ENCODE measurements around the gene UACA. TPM values are rescaled to one million over a fixed set of nuclear protein-coding genes. Genes with fewer than 3 reads are reported as not detected.
"Not testable (repeated sequence)": the region's sequence is repeated elsewhere in the genome, so short reads cannot be mapped to it uniquely, and the experiment has no call there.

The UACA gene
- total RNA-seq, 2 experiments from 2014 or later: 3.9 to 5.3 TPM

- H3K36me3 Mint-ChIP-seq (ENCODE audit: low read depth); H3K27ac Mint-ChIP-seq; H3K27me3 Mint-ChIP-seq (ENCODE audit: low read depth); DNase-seq; H3K4me3 Mint-ChIP-seq; H3K9me3 Mint-ChIP-seq; CTCF ChIA-PET; H3K4me1 Mint-ChIP-seq (ENCODE audit: low read depth); intact Hi-C loops (cut with micrococcal nuclease): not testable (repeated sequence)
Observed at GRCh38 chr15:70663069-70663468, 100.3 kb downstream of the UACA start.

GRCh38 chr15:70659662-70660061 lies 103.7 kb downstream of the UACA start:
- H3K9me3 Mint-ChIP-seq: no peaks in the 10 kb centered on the region
- intact Hi-C loops (cut with micrococcal nuclease): no loop called here
- CTCF ChIA-PET: no interaction called here
- no peak overlapping the region for H3K27ac Mint-ChIP-seq
- peaks cover 4% of the 10 kb centered on the region for H3K4me1 Mint-ChIP-seq (ENCODE audit: low read depth)
- no peak for DNase-seq
- no peaks in the 10 kb centered on the region for H3K36me3 Mint-ChIP-seq (ENCODE audit: low read depth)
- H3K4me3 Mint-ChIP-seq: no peak overlapping the region
- H3K27me3 Mint-ChIP-seq (ENCODE audit: low read depth): no peaks in the 10 kb centered on the region

GRCh38 chr15:70658641-70659040 lies 104.7 kb downstream of the UACA start:
- CTCF ChIA-PET: interaction anchor here (0.6 to 0.7 kb wide), 2 partner anchors 167 to 183 kb away, joined by 3 to 4 read pairs; no protein-coding TSS in a partner anchor
- H3K4me3 Mint-ChIP-seq: no peak overlapping the region
- peaks cover 4% of the 10 kb centered on the region for H3K4me1 Mint-ChIP-seq (ENCODE audit: low read depth)
- H3K27me3 Mint-ChIP-seq (ENCODE audit: low read depth): no peaks in the 10 kb centered on the region
- H3K36me3 Mint-ChIP-seq (ENCODE audit: low read depth): no peaks in the 10 kb centered on the region
- H3K27ac Mint-ChIP-seq: no peak overlapping the region
- intact Hi-C loops (cut with micrococcal nuclease): no loop called here
- no peaks in the 10 kb centered on the region for H3K9me3 Mint-ChIP-seq
- no peak for DNase-seq

GRCh38 chr15:70653426-70653825 lies 109.9 kb downstream of the UACA start:
- CTCF ChIA-PET: no interaction called here
- Mint-ChIP-seq H3K27ac (no peak overlapping the region), H3K9me3 (no peaks in the 10 kb centered on the region), H3K27me3 (ENCODE audit: low read depth) (no peaks in the 10 kb centered on the region), H3K4me3 (no peak overlapping the region), H3K4me1 (ENCODE audit: low read depth) (no peaks in the 10 kb centered on the region), H3K36me3 (ENCODE audit: low read depth) (no peaks in the 10 kb centered on the region)
- intact Hi-C loops (cut with micrococcal nuclease): no loop called here
- DNase-seq: no peak

GRCh38 chr15:70652341-70652740 lies 111.0 kb downstream of the UACA start:
- CTCF ChIA-PET: no interaction called here
- no peaks in the 10 kb centered on the region for H3K4me1 Mint-ChIP-seq (ENCODE audit: low read depth)
- H3K9me3 Mint-ChIP-seq: no peaks in the 10 kb centered on the region
- DNase-seq: no peak
- intact Hi-C loops (cut with micrococcal nuclease): no loop called here
- no peak overlapping the region for H3K27ac Mint-ChIP-seq
- no peak overlapping the region for H3K4me3 Mint-ChIP-seq
- no peaks in the 10 kb centered on the region for H3K36me3 Mint-ChIP-seq (ENCODE audit: low read depth)
- H3K27me3 Mint-ChIP-seq (ENCODE audit: low read depth): no peaks in the 10 kb centered on the region

- no peaks in the 10 kb centered on the region for H3K27me3 Mint-ChIP-seq (ENCODE audit: low read depth)
- no peak overlapping the region for H3K4me3 Mint-ChIP-seq
- no peaks in the 10 kb centered on the region for H3K9me3 Mint-ChIP-seq
- intact Hi-C loops (cut with micrococcal nuclease): no loop called here
- CTCF ChIA-PET: interaction anchor here (0.7 to 0.8 kb wide), 2 partner anchors 13 to 211 kb away, joined by 3 read pairs; no protein-coding TSS in a partner anchor
- H3K27ac Mint-ChIP-seq: no peak overlapping the region
- H3K4me1 Mint-ChIP-seq (ENCODE audit: low read depth): no peaks in the 10 kb centered on the region
- no peaks in the 10 kb centered on the region for H3K36me3 Mint-ChIP-seq (ENCODE audit: low read depth)
- DNase-seq: no peak
Observed at GRCh38 chr15:70651303-70651845, 112.0 kb downstream of the UACA start.

GRCh38 chr15:70650567-70651302 lies 112.6 kb downstream of the UACA start:
- Mint-ChIP-seq H3K4me3 (no peak overlapping the region), H3K27ac (no peak overlapping the region), H3K9me3 (no peaks in the 10 kb centered on the region), H3K27me3 (ENCODE audit: low read depth) (no peaks in the 10 kb centered on the region), H3K36me3 (ENCODE audit: low read depth) (no peaks in the 10 kb centered on the region), H3K4me1 (ENCODE audit: low read depth) (no peaks in the 10 kb centered on the region)
- DNase-seq: no peak
- intact Hi-C loops (cut with micrococcal nuclease): no loop called here
- CTCF ChIA-PET: interaction anchor here (0.6 to 0.8 kb wide), 4 partner anchors 14 to 1551 kb away, joined by 3 read pairs; no protein-coding TSS in a partner anchor

GRCh38 chr15:70647396-70647795 lies 116.0 kb downstream of the UACA start:
- intact Hi-C loops (cut with micrococcal nuclease): no loop called here
- CTCF ChIA-PET: no interaction called here
- H3K27me3 Mint-ChIP-seq (ENCODE audit: low read depth): no peaks in the 10 kb centered on the region

GRCh38 chr15:70646169-70646568 lies 117.2 kb downstream of the UACA start:
- H3K27ac Mint-ChIP-seq: no peak overlapping the region
- CTCF ChIA-PET: no interaction called here
- no peak overlapping the region for H3K4me3 Mint-ChIP-seq
- DNase-seq: no peak
- intact Hi-C loops (cut with micrococcal nuclease): no loop called here
- no peaks in the 10 kb centered on the region for H3K36me3 Mint-ChIP-seq (ENCODE audit: low read depth)
- no peaks in the 10 kb centered on the region for H3K9me3 Mint-ChIP-seq
- H3K4me1 Mint-ChIP-seq (ENCODE audit: low read depth): no peaks in the 10 kb centered on the region
- no peaks in the 10 kb centered on the region for H3K27me3 Mint-ChIP-seq (ENCODE audit: low read depth)

More at GRCh38 chr15:70647396-70647795, 116.0 kb downstream of the UACA start:
- Mint-ChIP-seq H3K4me3 (no peak overlapping the region), H3K4me1 (ENCODE audit: low read depth) (no peaks in the 10 kb centered on the region), H3K27ac (no peak overlapping the region), H3K9me3 (no peaks in the 10 kb centered on the region), H3K36me3 (ENCODE audit: low read depth) (no peaks in the 10 kb centered on the region)
- DNase-seq: no peak

GRCh38 chr15:70643783-70644125 lies 119.6 kb downstream of the UACA start:
- CTCF ChIA-PET: no interaction called here

GRCh38 chr15:70643106-70643782 lies 120.1 kb downstream of the UACA start:
- H3K36me3 Mint-ChIP-seq (ENCODE audit: low read depth): no peaks in the 10 kb centered on the region
- CTCF ChIA-PET: no interaction called here
- H3K9me3 Mint-ChIP-seq: no peaks in the 10 kb centered on the region
- H3K4me1 Mint-ChIP-seq (ENCODE audit: low read depth): no peaks in the 10 kb centered on the region
- H3K27ac Mint-ChIP-seq: no peak overlapping the region
- DNase-seq: no peak
- intact Hi-C loops (cut with micrococcal nuclease): no loop called here
- no peaks in the 10 kb centered on the region for H3K27me3 Mint-ChIP-seq (ENCODE audit: low read depth)
- no peak overlapping the region for H3K4me3 Mint-ChIP-seq

More at GRCh38 chr15:70643783-70644125, 119.6 kb downstream of the UACA start:
- no peak for DNase-seq
- Mint-ChIP-seq H3K4me3 (no peak overlapping the region), H3K4me1 (ENCODE audit: low read depth) (no peaks in the 10 kb centered on the region), H3K9me3 (no peaks in the 10 kb centered on the region), H3K36me3 (ENCODE audit: low read depth) (no peaks in the 10 kb centered on the region), H3K27ac (no peak overlapping the region), H3K27me3 (ENCODE audit: low read depth) (no peaks in the 10 kb centered on the region)
- intact Hi-C loops (cut with micrococcal nuclease): no loop called here

- Mint-ChIP-seq H3K4me3 (no peak overlapping the region), H3K4me1 (ENCODE audit: low read depth) (peaks cover 15% of the 10 kb centered on the region), H3K36me3 (ENCODE audit: low read depth) (no peaks in the 10 kb centered on the region), H3K27ac (no peak overlapping the region), H3K9me3 (no peaks in the 10 kb centered on the region), H3K27me3 (ENCODE audit: low read depth) (peaks cover 2% of the 10 kb centered on the region)
- DNase-seq: no peak
- intact Hi-C loops (cut with micrococcal nuclease): no loop called here
- CTCF ChIA-PET: no interaction called here
Observed at GRCh38 chr15:70636540-70637165, 126.7 kb downstream of the UACA start.
